Mesothelial cell of epicardium (in vitro differentiated cells): ENCODE data around the gene FTL. TPM values are rescaled to one million over a fixed set of nuclear protein-coding genes. Genes with fewer than 3 reads are reported as not detected.
"Not testable (repeated sequence)": the region's sequence is repeated elsewhere in the genome, so short reads cannot be mapped to it uniquely, and the experiment has no call there.

Source experiments
- DNase-seq, 2 experiments: peaks; one replicate each; pipeline ENCODE4 v3.0.0; 2021; ENCODE audit warnings: low spot score in 2 of 2; ENCODE audit not compliant: unreplicated experiment in 2 of 2
- H3K27ac Mint-ChIP-seq: 2 replicates; pipeline ENCODE4 v1.8.0; 2021; ENCODE audit warnings: mixed read lengths
- H3K27me3 Mint-ChIP-seq: 2 replicates; pipeline ENCODE4 v1.8.0; 2021; ENCODE audit warnings: low read depth, mixed read lengths
- H3K36me3 Mint-ChIP-seq: 2 replicates; pipeline ENCODE4 v1.8.0; 2021; ENCODE audit warnings: mixed read lengths
- H3K4me1 Mint-ChIP-seq: 2 replicates; pipeline ENCODE4 v1.8.0; 2021; ENCODE audit warnings: mixed read lengths
- H3K4me3 Mint-ChIP-seq: 2 replicates; pipeline ENCODE4 v1.8.0; 2021; ENCODE audit warnings: mild to moderate bottlenecking, moderate library complexity, mixed read lengths
- H3K9me3 Mint-ChIP-seq: 2 replicates; pipeline ENCODE4 v1.8.0; 2021; ENCODE audit warnings: mixed read lengths
- CTCF ChIP-seq: fragments of 200-600 bp; sonication (generic); IDR thresholded peaks from one replicate; pipeline ENCODE4 v1.5.0; 2021; ENCODE audit warnings: antibody characterized with exemption; ENCODE audit not compliant: unreplicated experiment
- total RNA-seq: library from RNA; stranded (reverse); gene quantifications from 3 replicates; pipeline ENCODE4 v1.2.1, GENCODE V29; 2021

Gene FTL
- total RNA-seq = 1,022 to 1,078 TPM (median 1,064 TPM) in 3 replicates

- Mint-ChIP-seq H3K36me3 (peaks cover 23% of the 10 kb centered on the region), H3K4me3 (peak within 1 kb of the TSS; percentile 100), H3K9me3 (no peaks in the 10 kb centered on the region), H3K4me1 (peaks cover 43% of the 10 kb centered on the region), H3K27ac (peak within 1 kb of the TSS; percentile 100), H3K27me3 (no peaks in the 10 kb centered on the region)
- peak; percentile 90 to 96 for DNase-seq
- TF ChIP-seq CTCF = no peak
Measured at GRCh38 chr19:48965040-48965805, at the start of gene FTL. TSS of gene FTL (plus strand) at chr19:48965309. CDS start at chr19:48965508, 199 bp downstream.

- no peak overlapping the region for H3K4me3 Mint-ChIP-seq
- H3K36me3 Mint-ChIP-seq = peaks cover 36% of the 10 kb centered on the region
- no peak overlapping the region for H3K27ac Mint-ChIP-seq
- no peaks in the 10 kb centered on the region for H3K9me3 Mint-ChIP-seq
- no peaks in the 10 kb centered on the region for H3K4me1 Mint-ChIP-seq
- DNase-seq = no peak
- H3K27me3 Mint-ChIP-seq = no peaks in the 10 kb centered on the region
- TF ChIP-seq CTCF = no peak
Measured at GRCh38 chr19:48915757-48916156, 49.4 kb upstream of the FTL start.

- no peak overlapping the region for H3K27ac Mint-ChIP-seq
- H3K9me3 Mint-ChIP-seq = no peaks in the 10 kb centered on the region
- H3K36me3 Mint-ChIP-seq = peaks cover 26% of the 10 kb centered on the region
- no peak overlapping the region for H3K4me3 Mint-ChIP-seq
- H3K27me3 Mint-ChIP-seq = no peaks in the 10 kb centered on the region
- H3K4me1 Mint-ChIP-seq = no peaks in the 10 kb centered on the region
- DNase-seq = no peak
- TF ChIP-seq CTCF = no peak
Measured at GRCh38 chr19:48918071-48918470, 47.0 kb upstream of the FTL start.

- Mint-ChIP-seq H3K36me3 (peaks cover 27% of the 10 kb centered on the region), H3K9me3 (no peaks in the 10 kb centered on the region), H3K27me3 (no peaks in the 10 kb centered on the region), H3K4me3 (no peak overlapping the region), H3K4me1 (no peaks in the 10 kb centered on the region), H3K27ac (no peak overlapping the region)
- no peak for TF ChIP-seq CTCF
- DNase-seq = no peak
Measured at GRCh38 chr19:48918801-48919247, 46.3 kb upstream of the FTL start.

GRCh38 chr19:48919271-48919670 is 45.8 kb upstream of the FTL start:
- not testable (repeated sequence) for H3K4me3 Mint-ChIP-seq, DNase-seq, H3K9me3 Mint-ChIP-seq, H3K27ac Mint-ChIP-seq, H3K27me3 Mint-ChIP-seq, H3K4me1 Mint-ChIP-seq
- H3K36me3 Mint-ChIP-seq = peaks cover 24% of the 10 kb centered on the region

GRCh38 chr19:48920949-48921348 is 44.2 kb upstream of the FTL start:
- H3K36me3 Mint-ChIP-seq = peaks cover 20% of the 10 kb centered on the region
- no peak overlapping the region for H3K4me3 Mint-ChIP-seq
- H3K27me3 Mint-ChIP-seq = no peaks in the 10 kb centered on the region
- H3K9me3 Mint-ChIP-seq = no peaks in the 10 kb centered on the region
- no peaks in the 10 kb centered on the region for H3K4me1 Mint-ChIP-seq
- H3K27ac Mint-ChIP-seq = no peak overlapping the region
- no peak for DNase-seq
- no peak for TF ChIP-seq CTCF
